Neural progenitor cell (in vitro differentiated cells): Measurements from ENCODE around the gene CCND2. TPM values are rescaled to one million over a fixed set of nuclear protein-coding genes. Genes with fewer than 3 reads are reported as not detected.

Experiments used
- DNase-seq: peaks from one replicate; pipeline ENCODE4 v3.0.0-alpha.2; 2016; ENCODE audit warnings: low spot score
- H2AFZ ChIP-seq: fragments of 200-600 bp; sonication (generic); replicated peaks from 2 replicates; pipeline ENCODE4 v1.6.1; 2016; ENCODE audit warnings: antibody characterized with exemption
- H3F3A ChIP-seq: fragments of 200-600 bp; sonication (generic); 2 replicates; pipeline ENCODE4 v1.6.1; 2016; ENCODE audit warnings: antibody characterized with exemption, low read depth
- H3K27ac ChIP-seq: fragments of 200-600 bp; sonication (generic); 2 replicates; pipeline ENCODE4 v1.5.1; 2016; ENCODE audit warnings: mild to moderate bottlenecking
- H3K27me3 ChIP-seq: fragments of 200-600 bp; sonication (generic); 2 replicates; pipeline ENCODE4 v1.6.1; 2016; ENCODE audit warnings: mild to moderate bottlenecking, moderate library complexity
- H3K36me3 ChIP-seq: fragments of 200-600 bp; sonication (generic); 2 replicates; pipeline ENCODE4 v1.5.1; 2016
- H3K4me1 ChIP-seq: fragments of 200-600 bp; sonication (generic); 2 replicates; pipeline ENCODE4 v1.6.1; 2016; ENCODE audit warnings: mixed run types
- H3K4me2 ChIP-seq: fragments of 200-600 bp; sonication (generic); 2 replicates; pipeline ENCODE4 v1.6.1; 2016
- H3K4me3 ChIP-seq: fragments of 200-600 bp; sonication (generic); 2 replicates; pipeline ENCODE4 v1.5.1; 2016
- H3K79me2 ChIP-seq: fragments of 200-600 bp; sonication (generic); 2 replicates; pipeline ENCODE4 v1.6.1; 2016; ENCODE audit warnings: low read depth
- H3K9ac ChIP-seq: fragments of 200-600 bp; sonication (generic); 2 replicates; pipeline ENCODE4 v1.6.1; 2016
- H3K9me3 ChIP-seq: fragments of 200-600 bp; sonication (generic); 2 replicates; pipeline ENCODE4 v1.5.1; 2016; ENCODE audit warnings: low read depth
- H4K20me1 ChIP-seq: fragments of 200-600 bp; sonication (generic); 2 replicates; pipeline ENCODE4 v1.6.1; 2016; ENCODE audit warnings: low read depth
- H3K27ac Mint-ChIP-seq: 3 replicates; pipeline ENCODE4 v1.8.0; 2021; ENCODE audit warnings: mixed read lengths
- H3K27me3 Mint-ChIP-seq: 2 replicates; pipeline ENCODE4 v1.8.0; 2022; ENCODE audit warnings: low read depth, mild to moderate bottlenecking, inconsistent platforms, moderate library complexity, mixed read lengths; ENCODE audit not compliant: insufficient read depth
- H3K36me3 Mint-ChIP-seq: 3 replicates; pipeline ENCODE4 v1.8.0; 2021; ENCODE audit warnings: mixed read lengths
- H3K4me1 Mint-ChIP-seq: 3 replicates; pipeline ENCODE4 v1.8.0; 2021; ENCODE audit warnings: mixed read lengths
- H3K4me3 Mint-ChIP-seq: 3 replicates; pipeline ENCODE4 v1.8.0; 2021; ENCODE audit warnings: mild to moderate bottlenecking, moderate library complexity, mixed read lengths
- H3K9me3 Mint-ChIP-seq: 3 replicates; pipeline ENCODE4 v1.8.0; 2020; ENCODE audit warnings: mixed read lengths
- CTCF ChIP-seq: fragments of 200-600 bp; sonication (generic); IDR thresholded peaks from 2 replicates; pipeline ENCODE4 v1.5.1; 2017; ENCODE audit warnings: antibody characterized with exemption, mild to moderate bottlenecking
- EZH2 ChIP-seq: fragments of 200-600 bp; sonication (generic); IDR thresholded peaks from 2 replicates; pipeline ENCODE4 v1.6.1; 2017; ENCODE audit warnings: antibody characterized with exemption, mild to moderate bottlenecking, moderate library complexity
- EZH2phosphoT487 ChIP-seq: fragments of 200-600 bp; sonication (generic); IDR thresholded peaks from 2 replicates; pipeline ENCODE4 v1.6.1; 2017; ENCODE audit warnings: antibody characterized with exemption
- total RNA-seq: library from RNA; depleted of rRNA; stranded (reverse); fragments of >200 nt; gene quantifications from 2 replicates; pipeline ENCODE4 v1.2.3, GENCODE V29; 2015; ENCODE audit warnings: low replicate concordance

CCND2 gene
- total RNA-seq, 1 donor from 2014 or later: 95.8 TPM

- Mint-ChIP-seq H3K9me3 (no peaks in the 10 kb centered on the region), H3K4me3 (peak overlapping the region; percentile 77)
- no peaks in the 10 kb centered on the region for H3K36me3 ChIP-seq
These were observed 34.2 kb downstream of the CCND2 start for GRCh38 chr12:4307593-4308333.

GRCh38 chr12:4308334-4308950, 34.9 kb downstream of the CCND2 start:
- Histone ChIP-seq H3K4me2 (peak overlapping the region; percentile 67), H3K27ac (no peak overlapping the region), H3K9me3 (no peaks in the 10 kb centered on the region), H3K79me2 (no peaks in the 10 kb centered on the region), H2AFZ (no peak overlapping the region), H3K4me1 (peaks cover 22% of the 10 kb centered on the region), H3K4me3 (no peak overlapping the region), H4K20me1 (peaks cover 11% of the 10 kb centered on the region), H3K27me3 (no peaks in the 10 kb centered on the region), H3F3A (peaks cover 34% of the 10 kb centered on the region), H3K36me3 (no peaks in the 10 kb centered on the region), H3K9ac (no peak overlapping the region)
- peaks cover 14% of the 10 kb centered on the region for H3K36me3 Mint-ChIP-seq
- TF ChIP-seq CTCF: no peak
- TF ChIP-seq EZH2phosphoT487: no peak
- TF ChIP-seq EZH2: no peak
- peaks cover 2% of the 10 kb centered on the region for H3K27me3 Mint-ChIP-seq
- peak overlapping the region; percentile 77 for H3K4me3 Mint-ChIP-seq
- H3K4me1 Mint-ChIP-seq: peaks cover 38% of the 10 kb centered on the region
- DNase-seq: peak; percentile 51
- H3K27ac Mint-ChIP-seq: peak overlapping the region; percentile 76
- H3K9me3 Mint-ChIP-seq: no peaks in the 10 kb centered on the region

More at GRCh38 chr12:4307593-4308333, 34.2 kb downstream of the CCND2 start:
- Histone ChIP-seq H3K27me3 (no peaks in the 10 kb centered on the region), H3F3A (peaks cover 34% of the 10 kb centered on the region), H3K27ac (no peak overlapping the region), H3K4me1 (peaks cover 22% of the 10 kb centered on the region), H4K20me1 (peaks cover 14% of the 10 kb centered on the region), H3K79me2 (no peaks in the 10 kb centered on the region), H3K4me2 (peak overlapping the region; percentile 67), H2AFZ (no peak overlapping the region), H3K9me3 (no peaks in the 10 kb centered on the region), H3K4me3 (peak overlapping the region; percentile 5), H3K9ac (no peak overlapping the region)
- peak overlapping the region; percentile 64 for H3K27ac Mint-ChIP-seq
- peaks cover 38% of the 10 kb centered on the region for H3K4me1 Mint-ChIP-seq
- DNase-seq: peak; percentile 90
- H3K36me3 Mint-ChIP-seq: peaks cover 18% of the 10 kb centered on the region
- TF ChIP-seq EZH2: no peak
- TF ChIP-seq EZH2phosphoT487: no peak
- TF ChIP-seq CTCF: peak; percentile 75
- peaks cover 2% of the 10 kb centered on the region for H3K27me3 Mint-ChIP-seq

GRCh38 chr12:4311776-4312175, 38.2 kb downstream of the CCND2 start:
- no peak overlapping the region for H3K27ac ChIP-seq
- TF ChIP-seq EZH2: no peak
- TF ChIP-seq CTCF: no peak
- TF ChIP-seq EZH2phosphoT487: no peak
- DNase-seq: no peak
- H2AFZ ChIP-seq: no peak overlapping the region
- no peak overlapping the region for H3K27ac Mint-ChIP-seq
- H4K20me1 ChIP-seq: peaks cover 2% of the 10 kb centered on the region
- peaks cover 7% of the 10 kb centered on the region for H3K36me3 Mint-ChIP-seq
- H3K4me1 Mint-ChIP-seq: peaks cover 31% of the 10 kb centered on the region
- no peaks in the 10 kb centered on the region for H3K36me3 ChIP-seq
- no peak overlapping the region for H3K4me3 ChIP-seq
- H3K9me3 Mint-ChIP-seq: no peaks in the 10 kb centered on the region
- peaks cover 24% of the 10 kb centered on the region for H3F3A ChIP-seq
- peaks cover 16% of the 10 kb centered on the region for H3K4me1 ChIP-seq
- H3K27me3 Mint-ChIP-seq: peaks cover 2% of the 10 kb centered on the region
- H3K4me3 Mint-ChIP-seq: no peak overlapping the region
- H3K27me3 ChIP-seq: no peaks in the 10 kb centered on the region
- H3K9ac ChIP-seq: no peak overlapping the region
- H3K4me2 ChIP-seq: no peak overlapping the region
- H3K9me3 ChIP-seq: no peaks in the 10 kb centered on the region
- H3K79me2 ChIP-seq: no peaks in the 10 kb centered on the region
